Stimulated activated CD4-positive, alpha-beta T cell treated with anti-CD3 and anti-CD28 coated beads, Interleukin-1b, Interleukin-23, amount 100 ng/mL, for 1 hour (primary cell): ENCODE data around the gene PDYN.

Experiments
- DNase-seq, 2 donors: peaks; one replicate each; pipeline ENCODE4 v3.0.0-alpha.2; 2020; ENCODE audit warnings: low read depth in 2 of 2

Gene PDYN

GRCh38 chr20:1951436-1952115 lies 42.3 kb downstream of the PDYN start:
- DNase-seq: no peak

DNA sequence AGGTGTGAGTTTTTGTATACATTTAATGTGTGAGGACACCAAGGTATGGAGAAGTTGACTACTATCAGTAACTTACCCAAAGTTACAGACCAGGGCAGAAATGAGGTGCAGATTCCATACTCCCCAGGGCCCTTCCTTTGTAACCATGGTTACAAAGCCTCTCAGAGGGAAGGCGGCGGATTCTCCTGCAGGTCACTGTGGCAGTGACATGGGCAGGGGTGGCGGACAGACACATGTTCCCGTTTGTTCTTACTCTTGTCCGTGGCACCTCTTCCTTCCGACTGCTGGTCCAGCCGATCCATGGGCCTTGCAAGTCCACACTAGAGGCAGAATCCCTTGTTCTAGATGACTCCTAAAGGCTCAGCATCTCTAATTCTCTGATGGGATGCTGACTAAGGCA lies 43.0 kb downstream of the PDYN start:
- no peak for DNase-seq

DNA sequence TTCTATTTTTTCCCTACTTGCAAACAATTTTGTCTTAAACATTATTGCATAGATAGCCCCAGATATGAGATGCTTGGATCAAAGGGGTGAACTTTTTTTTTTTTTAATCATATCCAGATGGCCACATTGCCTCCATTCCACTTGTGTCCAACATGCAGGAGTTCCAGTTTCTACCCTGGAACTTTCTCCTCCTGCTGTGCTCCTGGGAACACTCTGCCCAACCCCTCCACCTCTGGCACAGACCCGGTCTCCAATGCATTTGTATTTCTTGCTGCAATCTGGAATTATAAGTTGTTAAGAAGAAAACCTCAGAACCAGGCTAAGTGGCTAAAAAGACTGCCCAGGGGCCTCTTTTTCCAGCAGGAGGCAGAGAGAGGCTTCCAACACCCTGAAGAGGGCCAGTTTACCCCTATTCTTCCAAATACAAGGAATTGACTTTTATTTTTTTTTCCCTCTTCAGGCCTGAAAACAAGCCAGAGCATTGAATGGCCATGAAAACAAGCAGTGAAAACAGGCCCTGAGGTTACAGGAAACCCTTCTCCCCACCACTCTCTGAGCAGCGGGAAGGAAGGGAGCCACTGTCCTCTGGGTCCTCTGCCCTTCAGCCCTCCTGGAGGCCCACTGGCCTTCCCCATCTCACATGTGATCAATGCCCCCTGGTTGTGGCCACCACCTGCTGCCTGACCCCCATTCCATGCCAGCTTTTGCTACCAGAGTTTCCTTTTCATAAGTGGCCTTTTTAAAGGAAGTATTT lies 44.3 kb downstream of the PDYN start:
- DNase-seq: no peak

GRCh38 chr20:1947535-1947846 lies 46.4 kb downstream of the PDYN start:
- DNase-seq: no peak

DNA sequence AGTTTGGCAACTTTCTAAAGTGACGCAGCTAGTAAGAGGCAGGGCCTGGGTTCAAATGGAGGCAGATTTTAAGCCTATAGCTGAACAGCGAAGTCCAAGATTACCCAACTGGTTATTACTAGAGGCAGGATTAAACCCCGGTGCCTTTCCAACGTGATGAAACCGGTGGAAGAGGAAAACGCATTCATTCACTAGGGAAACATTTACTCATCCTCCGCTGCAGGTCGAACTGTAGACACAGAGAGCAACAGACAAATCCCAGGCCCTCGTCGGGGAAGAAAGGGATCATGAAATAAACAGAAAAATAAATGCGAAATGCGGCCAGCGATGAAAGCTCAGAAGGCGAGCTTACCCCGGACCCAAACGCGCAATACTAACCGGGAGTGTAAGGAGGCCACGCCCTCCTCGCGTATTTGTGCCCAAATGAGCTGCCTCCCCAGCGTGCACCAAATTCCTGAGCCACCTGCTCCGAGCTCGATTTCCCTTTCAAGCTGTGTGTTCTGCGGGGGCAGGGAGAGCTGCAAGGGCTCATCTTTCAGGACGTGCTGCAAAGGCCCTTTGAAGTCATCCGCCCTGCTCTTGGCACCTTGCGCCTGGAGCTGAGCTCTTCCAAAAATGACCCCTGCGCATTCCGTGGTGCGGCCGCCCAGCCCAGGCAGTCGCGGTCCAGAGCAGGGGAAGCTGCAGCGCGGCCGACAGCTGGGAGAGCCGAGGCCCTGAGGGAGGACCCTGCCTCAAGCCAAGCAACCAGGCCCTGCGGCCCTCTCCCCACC lies 46.9 kb downstream of the PDYN start:
- DNase-seq: no peak

GRCh38 chr20:1946442-1946761 lies 47.5 kb downstream of the PDYN start:
- DNase-seq: no peak

DNA sequence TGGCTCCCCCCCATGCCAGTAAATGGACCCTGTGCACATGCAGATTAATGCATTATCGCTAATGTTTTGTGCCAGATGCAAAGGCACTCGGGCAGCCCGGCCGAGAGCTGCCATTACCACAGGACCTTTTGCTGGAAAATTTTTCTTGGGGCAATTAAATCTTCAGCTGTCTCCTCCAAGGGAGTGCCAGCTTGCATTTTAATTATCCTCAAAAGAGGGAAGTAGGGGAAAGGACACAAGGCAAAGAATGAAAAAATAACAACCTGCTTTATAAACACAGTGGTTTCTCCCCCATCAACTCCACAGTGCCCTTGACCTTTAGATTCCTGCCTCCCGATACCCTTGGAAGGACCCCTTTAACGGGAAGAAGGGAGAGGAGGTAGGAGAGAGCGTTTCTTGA lies 48.2 kb downstream of the PDYN start:
- DNase-seq: no peak

DNA sequence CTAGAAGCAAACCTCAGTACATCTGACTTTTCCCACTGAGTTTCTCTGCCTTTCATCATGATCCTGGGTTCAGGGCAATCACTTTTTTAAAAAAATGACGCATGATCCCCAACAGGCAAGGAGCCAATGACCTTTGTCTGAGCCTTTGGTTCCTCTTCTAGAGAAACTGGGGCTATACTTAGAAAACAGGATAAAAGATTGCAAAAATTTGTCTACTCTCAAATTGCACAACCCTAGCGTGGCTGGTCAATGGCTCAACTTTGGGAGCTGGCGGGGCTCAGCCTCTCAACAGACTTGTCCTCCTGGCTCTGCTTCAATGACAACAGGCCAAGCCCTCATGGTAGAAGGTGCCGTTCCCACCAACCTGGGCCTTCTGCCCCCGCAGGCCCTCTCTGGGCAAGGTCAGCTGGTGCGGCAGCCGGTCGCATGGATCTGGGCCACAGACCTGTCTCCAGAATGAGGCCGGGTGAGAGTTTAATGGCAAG lies 48.7 kb downstream of the PDYN start:
- DNase-seq: no peak

DNA sequence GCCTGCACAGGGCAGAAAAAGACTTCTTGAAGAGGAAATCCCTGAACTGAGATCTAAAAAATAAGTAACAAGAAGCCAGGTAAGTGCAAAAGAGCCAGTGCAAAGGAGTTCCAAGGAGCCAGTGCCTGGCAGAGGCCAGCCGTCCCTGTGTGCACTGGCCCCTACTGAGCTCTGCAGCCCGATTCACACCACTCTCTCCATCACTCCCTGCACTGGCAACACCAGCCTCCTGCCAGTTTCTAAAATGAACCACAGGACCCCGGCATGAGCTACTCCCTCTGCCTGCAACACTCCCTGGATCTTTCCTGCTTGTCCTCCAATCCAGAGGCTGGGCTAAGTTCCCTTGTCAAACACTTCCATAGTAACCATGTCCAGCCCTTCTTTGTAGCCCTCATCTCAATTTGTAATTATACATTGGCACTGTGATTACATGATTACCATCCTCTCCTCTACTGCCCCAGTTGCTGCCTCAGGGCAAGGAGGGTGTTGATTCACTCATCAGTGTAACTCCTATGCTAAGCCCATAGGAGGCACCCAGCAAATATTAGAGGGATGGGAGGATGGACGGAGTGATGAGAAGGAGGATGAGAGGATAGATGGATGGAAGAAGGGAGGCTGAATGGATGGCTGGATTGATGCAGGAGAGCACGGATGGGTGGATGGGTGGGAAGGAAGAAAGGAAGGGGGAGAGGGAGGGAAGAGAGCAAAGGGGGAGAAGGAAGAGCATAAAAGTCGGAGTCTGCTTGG lies 49.3 kb downstream of the PDYN start:
- no peak for DNase-seq

- no peak for DNase-seq
Observed at GRCh38 chr20:1943275-1944002, 50.4 kb downstream of the PDYN start.

- no peak for DNase-seq
Observed at GRCh38 chr20:1942486-1943274, 51.2 kb downstream of the PDYN start.

GRCh38 chr20:1942061-1942460 lies 51.8 kb downstream of the PDYN start:
- DNase-seq: no peak

- no peak for DNase-seq
Observed at GRCh38 chr20:1941226-1941625, 52.6 kb downstream of the PDYN start.

DNA sequence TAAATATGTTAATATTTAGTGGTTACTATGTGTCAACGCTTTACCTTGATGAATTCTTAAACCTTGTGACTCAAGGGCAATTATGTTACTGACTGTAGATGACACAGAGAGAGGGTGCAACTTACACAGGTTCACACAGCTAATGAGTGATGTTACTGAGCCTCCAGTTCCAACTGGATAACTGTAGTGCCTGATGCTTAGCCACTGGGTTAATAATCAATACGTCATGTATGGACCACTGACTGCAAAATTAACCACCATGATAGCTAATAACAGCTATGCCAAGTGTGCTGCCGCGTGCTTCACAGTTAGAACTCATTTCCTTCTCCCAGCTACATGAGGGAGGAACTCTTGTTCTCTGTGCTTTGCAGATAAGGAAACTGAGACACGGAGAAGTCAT lies 53.3 kb downstream of the PDYN start:
- DNase-seq: no peak

GRCh38 chr20:1939270-1939595 lies 54.6 kb downstream of the PDYN start:
- DNase-seq: no peak

DNA sequence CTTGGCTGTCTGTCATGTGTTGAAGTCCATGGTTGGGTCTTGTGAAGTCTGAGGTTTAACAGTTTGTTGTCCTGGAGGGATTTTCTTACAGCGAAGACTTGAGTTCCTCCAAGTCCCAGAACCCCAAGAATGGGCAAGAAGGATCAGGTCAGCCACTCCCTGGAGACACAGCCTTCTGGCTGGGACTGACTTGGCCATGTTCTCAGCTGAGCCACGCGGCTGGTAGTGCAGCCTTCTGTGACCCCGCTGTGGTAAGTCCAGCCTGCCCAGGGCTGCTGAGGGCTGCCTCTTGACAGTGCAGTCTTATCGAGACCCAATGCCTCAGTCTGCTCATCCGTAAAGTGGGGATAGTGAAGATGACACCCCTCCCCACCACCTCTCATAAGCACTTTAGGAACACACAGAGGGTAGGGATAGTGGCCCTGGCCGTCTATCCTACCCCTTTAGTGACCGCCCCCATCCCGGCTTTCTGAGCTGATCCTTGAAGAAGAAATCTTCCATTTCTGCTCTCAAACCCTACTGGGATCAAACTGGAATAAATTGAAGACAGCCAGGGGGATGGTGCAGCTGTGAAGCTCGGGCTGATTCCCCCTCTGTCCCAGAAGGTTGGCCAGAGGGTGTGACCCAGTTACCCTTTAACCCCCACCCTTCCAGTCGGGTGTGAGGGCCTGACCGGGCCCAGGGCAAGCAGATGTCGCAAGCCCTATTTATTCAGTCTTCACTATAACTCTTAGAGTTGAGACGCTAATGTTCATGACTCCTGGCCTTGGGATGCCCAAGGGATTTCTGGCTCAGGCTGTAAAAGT lies 55.2 kb downstream of the PDYN start:
- no peak for DNase-seq

- DNase-seq: no peak
Observed at GRCh38 chr20:1937316-1937976, 56.4 kb downstream of the PDYN start.

GRCh38 chr20:1935696-1936366 lies 58.0 kb downstream of the PDYN start:
- no peak for DNase-seq
